T-helper 1 cell (primary cell): ENCODE results near the gene PKIG.
A peak's percentile ranks its signal among the peaks of the same experiment; 100 is the strongest.

ENCODE experiments used
- DNase-seq, 5 donors: peaks; one replicate each; pipeline ENCODE4 v3.0.0-alpha.2; 2012 to 2020

The PKIG gene

DNA sequence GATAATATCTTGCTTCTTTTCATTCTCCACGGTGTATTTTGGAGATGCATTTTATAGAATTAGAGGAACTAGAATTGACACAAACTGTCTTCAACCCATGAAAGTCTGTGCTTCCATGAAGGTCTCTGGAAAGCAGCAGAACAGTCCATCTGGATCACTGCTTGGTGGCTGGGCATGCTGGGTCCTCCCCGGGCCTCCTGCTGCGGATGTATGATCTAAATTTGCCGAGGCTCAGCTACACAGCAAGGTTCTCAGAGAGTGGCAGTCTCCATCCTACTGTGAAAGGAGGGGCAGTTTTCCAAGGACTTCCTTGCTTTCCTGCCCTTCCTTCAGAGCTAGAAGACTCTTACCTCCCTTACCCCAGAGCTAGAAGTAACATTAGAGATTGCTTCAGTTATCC is 15.1 kb downstream of the PKIG start:
- DNase-seq = no peak

DNA sequence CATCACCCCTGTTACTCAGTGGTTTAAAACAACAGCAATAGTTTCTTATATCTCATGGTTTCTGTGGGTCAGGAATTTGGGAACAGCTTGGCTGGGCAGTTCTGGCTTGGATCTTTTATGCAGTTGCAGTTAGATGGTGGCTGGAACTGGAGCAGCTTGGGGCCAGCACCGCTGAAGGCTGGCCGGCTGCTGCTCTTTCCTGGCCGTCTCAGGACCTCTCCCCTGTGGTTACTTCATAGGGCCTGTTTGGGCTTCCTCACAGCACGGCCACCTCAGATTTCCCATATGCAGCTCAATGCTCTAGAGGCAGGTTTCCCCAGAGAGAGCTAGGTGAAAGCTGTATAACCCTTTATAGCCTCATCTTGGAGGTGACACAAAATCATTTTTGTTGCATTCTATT is 15.6 kb downstream of the PKIG start:
- no peak for DNase-seq

GRCh38 chr20:44598423-44599305 is 16.3 kb downstream of the PKIG start:
- DNase-seq = peak in 1 of 5 donors; percentile 33

- no peak for DNase-seq
Measured at GRCh38 chr20:44599715-44600114, 17.3 kb downstream of the PKIG start.

GRCh38 chr20:44600301-44600700 is 17.9 kb downstream of the PKIG start:
- no peak for DNase-seq

DNA sequence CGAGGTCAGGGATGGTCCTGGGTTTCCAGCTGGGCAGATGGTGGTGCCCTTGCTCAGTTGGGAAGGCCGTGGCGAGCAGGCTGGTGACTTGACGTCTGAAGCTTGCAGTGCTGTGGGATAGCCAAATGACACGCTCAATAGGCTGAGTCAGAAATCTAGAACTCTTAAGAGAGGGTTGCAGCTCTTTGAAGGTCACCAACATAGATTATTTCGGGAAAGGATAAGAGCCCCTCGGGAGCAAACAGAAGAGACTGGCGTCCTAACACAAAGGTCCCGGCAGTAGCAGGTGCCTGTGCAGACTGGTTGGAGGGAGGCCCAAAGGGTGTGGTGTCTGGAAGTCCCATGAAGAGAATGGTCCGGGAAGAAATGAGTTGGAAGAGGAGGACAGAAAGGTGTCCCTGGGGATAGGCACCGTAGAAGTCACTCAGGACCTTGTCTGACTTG is 18.4 kb downstream of the PKIG start:
- DNase-seq = no peak

GRCh38 chr20:44601236-44601671 is 18.9 kb downstream of the PKIG start:
- no peak for DNase-seq

GRCh38 chr20:44601801-44602204 is 19.4 kb downstream of the PKIG start:
- no peak for DNase-seq

DNA sequence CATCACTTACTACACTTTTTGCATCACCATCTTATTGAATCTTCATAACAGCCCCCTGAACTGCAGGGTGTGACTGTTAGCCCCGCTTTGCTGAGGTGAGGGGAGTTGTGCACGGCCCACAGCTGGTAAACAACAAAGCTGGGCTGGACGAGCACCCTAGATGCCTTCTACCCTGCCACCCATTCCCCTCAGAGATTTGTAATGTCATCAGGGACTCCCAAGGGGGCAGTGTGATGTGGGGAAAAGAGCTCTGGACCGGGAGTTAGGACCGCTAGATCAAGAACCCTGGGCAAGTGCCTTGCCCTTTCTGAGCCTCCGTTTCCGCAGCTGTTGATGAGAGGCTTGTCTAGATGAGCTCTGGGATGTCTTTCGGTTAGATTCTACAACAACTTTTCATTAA is 20.9 kb downstream of the PKIG start:
- DNase-seq = no peak

GRCh38 chr20:44606725-44607441 is 24.5 kb downstream of the PKIG start:
- no peak for DNase-seq

DNA sequence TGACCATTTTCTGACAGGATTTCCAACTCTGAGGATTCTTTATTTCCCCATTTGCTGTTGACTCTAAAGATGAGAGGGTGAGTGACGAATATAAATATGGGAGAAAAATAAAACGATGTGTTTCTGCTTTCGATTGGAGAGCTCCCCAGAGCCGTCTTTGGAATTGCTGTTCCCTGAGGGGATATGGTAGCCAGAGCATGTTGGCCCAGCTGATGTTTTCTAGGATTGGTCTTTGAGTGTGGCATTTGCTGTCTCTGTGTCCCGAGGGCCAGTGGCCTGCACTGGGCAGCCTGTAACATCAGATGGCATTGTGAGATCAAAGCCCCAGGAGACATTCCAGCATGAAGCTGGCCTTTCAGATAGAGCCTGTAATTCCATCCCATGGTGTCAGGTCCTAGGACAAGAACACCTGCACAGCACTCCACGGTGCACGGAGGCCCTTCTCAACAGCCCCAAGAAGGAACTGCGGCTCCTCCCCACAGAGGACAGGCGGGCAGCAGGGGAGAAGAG is 26.7 kb downstream of the PKIG start:
- no peak for DNase-seq

DNA sequence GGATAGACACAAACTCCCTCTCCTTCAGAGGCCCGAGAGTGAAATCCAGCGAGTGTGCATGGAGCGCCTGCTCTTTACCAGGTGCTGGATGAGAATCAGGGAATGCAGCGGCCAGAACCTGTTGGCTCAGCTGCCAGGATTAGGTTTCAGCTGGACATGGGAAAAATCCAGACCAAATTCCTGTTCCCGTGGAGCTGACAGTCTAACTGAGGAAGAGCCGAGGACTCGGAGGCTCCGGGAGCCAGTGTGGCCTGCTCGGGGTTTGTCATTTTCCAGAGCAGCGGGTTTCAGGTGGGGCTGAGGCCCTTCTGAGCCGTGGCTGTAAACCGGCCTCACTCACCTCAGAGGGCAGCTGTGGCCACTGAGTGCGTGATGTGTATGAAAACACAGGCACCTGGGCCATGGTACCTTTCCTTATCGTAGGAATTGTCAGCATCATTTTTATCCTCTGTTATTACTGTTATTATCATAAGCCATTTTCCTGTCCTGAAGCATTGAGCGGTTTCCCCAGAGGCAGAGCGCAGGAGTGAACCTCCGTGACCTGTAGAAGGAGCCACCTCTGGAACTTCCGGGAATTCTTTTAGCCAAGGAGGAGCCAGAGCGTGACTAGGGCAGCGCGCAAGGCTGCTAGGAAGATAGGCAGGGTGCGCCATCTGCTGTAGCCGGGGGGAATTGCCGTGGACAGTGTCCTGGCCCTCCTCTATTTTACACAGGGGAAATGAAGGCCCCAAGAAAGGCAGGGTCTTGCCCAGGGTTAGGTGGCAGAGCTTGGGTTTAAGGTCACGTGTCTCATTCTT is 27.3 kb downstream of the PKIG start:
- DNase-seq = peak; percentile 50 to 77 (median 64)

- DNase-seq = no peak
Measured at GRCh38 chr20:44610313-44610962, 28.1 kb downstream of the PKIG start.

DNA sequence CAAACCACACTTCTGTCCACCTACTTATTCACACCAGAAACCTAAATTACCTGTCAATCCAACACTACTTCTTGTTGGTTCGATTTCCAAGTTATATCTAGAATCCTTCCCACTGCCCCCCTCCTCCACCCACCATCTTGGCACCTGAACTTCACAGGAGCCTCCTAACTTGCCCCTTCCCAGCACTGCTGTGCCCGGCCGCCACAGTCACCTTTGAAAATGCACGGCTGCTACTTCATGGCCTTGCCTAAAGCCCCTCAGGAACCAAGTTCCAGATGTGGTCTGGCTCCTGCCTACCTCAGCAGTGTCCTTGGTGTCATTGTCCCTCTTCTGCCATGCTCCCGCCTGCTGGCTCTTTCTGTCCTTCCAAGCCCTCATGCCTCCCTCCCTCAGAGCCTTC is 31.2 kb downstream of the PKIG start:
- DNase-seq = no peak

DNA sequence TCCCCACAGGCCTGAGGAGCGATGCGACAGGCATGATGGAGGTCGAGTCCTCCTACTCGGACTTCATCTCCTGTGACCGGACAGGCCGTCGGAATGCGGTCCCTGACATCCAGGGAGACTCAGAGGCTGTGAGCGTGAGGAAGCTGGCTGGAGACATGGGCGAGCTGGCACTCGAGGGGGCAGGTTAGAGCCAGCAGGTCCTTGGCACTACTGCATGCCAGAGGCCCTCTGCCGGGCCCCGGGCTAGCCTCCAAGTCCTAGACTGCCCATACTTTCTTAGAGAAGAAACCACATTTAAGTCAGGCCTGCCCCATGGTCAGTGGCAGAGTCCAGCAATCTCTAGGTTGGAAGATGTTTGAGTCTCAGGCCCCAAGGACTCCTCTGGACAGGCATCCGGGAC is 32.1 kb downstream of the PKIG start:
- no peak for DNase-seq

- DNase-seq = no peak
Measured at GRCh38 chr20:44615169-44615791, 32.9 kb downstream of the PKIG start.

DNA sequence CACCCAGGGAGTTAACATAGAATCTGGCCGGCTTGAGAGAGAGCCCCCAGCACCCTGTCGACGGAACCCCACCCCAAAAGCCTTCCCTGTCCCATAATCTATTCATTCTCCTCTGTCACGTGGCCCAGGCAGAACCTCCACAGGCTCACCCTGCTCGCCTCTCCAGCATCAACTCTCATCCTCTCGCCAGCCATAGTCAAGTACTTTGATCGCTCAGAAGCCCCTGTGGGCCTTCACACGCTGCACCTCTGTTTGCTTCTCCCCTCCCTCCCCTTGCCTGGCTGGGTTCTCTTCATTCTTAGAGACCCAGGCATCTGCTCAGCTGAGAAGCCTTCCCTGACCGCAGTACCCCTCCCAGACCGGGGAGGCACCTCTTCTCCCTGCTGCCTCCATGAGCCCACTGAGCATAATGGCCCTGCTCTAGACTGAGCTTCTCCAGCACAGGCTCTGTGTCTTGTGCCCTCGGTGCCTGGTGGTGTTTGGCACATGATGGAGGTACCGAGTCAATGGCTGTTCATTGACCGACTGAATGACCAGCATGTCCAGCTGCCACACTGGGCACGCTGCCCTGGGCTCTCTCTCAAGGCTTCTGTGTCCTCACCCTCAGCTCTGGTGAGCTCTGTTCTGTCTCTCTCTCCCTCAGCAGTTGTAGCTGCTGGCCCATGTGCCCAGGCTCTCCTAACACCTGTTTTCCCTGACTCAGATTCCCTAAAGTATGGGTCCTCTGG is 33.7 kb downstream of the PKIG start:
- DNase-seq = no peak

- DNase-seq = no peak
Measured at GRCh38 chr20:44616604-44616964, 34.2 kb downstream of the PKIG start.

- peak in 2 of 5 donors; percentile 17 to 21 for DNase-seq
Measured at GRCh38 chr20:44618318-44618731, 35.9 kb downstream of the PKIG start.

DNA sequence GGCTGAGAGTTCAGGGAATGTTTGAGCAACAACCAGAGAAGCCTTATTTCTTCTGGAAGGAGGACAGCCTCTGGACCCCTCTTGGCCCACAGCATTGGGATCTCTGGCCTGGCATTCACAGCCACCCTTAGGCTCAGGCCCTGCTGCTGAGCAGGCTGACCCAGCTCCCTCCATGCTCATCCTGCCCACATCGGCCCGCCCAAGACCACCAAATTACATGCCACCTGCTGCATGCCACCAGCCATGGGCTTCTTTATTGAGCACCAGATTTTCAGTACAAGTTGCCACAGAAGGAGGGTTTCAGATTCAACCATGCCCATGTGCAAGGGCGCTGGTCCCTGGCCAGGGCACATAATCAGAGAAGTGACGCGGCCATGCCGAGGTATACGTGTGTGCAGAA is 36.9 kb downstream of the PKIG start:
- no peak for DNase-seq

GRCh38 chr20:44620030-44620429 is 37.7 kb downstream of the PKIG start:
- no peak for DNase-seq
